HuH-7.5 (cell line): ENCODE results near the gene POMT1.
"Not testable (repeated sequence)": the region's sequence is repeated elsewhere in the genome, so short reads cannot be mapped to it uniquely, and the experiment has no call there.

Source experiments
- DNase-seq: peaks from one replicate; pipeline ENCODE4 v3.0.0; 2011; ENCODE audit warnings: low spot score

POMT1 gene

DNA sequence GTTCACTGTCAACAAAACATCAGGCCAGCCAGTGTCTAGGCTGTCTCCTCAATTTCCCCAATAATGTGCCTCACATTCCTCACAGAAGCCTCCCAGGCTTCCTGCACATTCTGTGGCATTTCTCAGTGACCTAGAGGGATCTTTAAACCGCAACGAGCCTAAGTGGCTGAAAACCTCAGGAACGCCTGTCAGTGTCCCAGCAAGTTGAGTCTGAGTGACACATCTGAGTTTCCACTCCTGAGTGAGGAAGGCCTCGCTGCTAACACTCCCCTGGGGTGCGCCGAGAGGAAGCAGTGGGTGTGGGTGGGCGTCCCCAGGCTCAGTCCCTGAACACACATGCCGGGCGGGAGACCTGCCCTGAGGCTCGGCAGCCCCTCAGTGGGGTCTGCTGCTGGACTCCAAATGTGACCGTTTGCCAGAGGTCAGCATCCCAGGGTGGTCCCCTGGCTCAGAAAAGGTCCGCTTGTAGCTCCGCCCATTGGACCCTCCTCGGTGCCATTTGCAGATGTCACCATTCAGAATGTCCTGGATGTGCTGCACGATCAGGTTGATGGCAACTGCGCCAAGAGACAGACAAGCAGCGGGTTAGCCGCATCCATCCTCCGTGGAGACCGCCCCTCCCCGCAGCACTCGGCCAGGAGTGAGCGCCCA is 22.1 kb downstream of the POMT1 start:
- no peak for DNase-seq

DNA sequence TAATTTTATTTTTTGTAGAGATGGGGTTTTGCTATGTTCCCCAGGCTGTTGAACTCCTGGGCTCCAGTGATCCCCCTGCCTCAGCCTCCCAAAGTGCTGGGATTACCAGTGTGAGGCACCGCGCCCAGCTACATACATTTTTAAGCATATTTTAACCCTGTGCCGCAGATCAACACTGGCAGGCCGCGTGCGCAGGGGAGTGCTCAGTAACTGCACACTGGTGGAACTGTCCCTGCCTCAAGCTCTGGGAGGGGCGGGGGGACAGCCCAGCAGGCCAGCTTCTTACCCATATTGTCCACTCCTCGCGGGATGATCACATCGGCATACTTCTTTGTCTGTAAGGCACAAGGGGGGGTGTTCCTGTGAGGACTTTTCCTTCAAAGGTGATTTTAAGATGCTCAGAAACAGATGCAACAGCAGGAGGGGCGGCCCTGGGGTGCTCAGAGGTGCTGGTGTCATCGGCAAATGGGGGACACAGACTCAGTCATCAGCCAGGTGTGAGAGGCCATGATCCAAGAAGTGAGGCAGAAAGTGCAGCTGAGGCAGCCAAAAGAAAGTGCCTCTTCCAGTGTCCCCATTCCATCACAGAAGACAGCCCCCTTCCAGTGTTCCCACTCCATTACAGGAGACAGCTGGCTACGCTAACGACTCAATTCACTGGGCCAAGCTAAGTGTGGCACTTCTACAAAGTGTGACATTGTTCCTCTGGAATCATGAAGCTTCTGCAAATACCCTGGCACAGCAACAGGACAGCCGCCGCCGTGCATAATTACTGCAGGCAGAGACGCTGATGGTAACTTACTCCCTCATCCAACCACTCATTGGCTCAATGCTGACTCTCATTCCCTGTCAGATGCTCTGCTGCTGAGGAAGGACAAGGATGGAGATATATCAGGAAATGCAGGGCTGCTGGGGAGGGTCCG is 23.2 kb downstream of the POMT1 start:
- DNase-seq, result no peak

DNA sequence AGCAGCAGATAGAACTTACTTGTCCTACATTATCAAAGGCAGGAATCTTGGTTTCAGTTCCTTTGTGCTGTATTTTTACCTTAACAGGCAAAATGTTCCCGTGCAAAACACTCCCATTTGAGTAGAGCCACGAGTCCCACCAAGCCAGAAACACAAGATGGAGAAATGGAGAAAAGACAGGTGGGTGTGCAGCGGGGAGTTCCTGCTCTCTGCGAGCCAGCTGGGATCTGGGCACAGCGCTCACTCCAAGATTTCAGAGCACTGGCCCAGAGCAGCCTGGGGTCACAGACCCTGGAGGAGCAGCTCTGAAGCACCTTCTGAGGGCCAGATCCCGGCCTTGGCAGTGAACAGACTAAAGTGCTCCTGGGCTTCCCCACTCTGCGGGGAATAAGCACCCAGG is 25.5 kb downstream of the POMT1 start:
- no peak for DNase-seq

DNA sequence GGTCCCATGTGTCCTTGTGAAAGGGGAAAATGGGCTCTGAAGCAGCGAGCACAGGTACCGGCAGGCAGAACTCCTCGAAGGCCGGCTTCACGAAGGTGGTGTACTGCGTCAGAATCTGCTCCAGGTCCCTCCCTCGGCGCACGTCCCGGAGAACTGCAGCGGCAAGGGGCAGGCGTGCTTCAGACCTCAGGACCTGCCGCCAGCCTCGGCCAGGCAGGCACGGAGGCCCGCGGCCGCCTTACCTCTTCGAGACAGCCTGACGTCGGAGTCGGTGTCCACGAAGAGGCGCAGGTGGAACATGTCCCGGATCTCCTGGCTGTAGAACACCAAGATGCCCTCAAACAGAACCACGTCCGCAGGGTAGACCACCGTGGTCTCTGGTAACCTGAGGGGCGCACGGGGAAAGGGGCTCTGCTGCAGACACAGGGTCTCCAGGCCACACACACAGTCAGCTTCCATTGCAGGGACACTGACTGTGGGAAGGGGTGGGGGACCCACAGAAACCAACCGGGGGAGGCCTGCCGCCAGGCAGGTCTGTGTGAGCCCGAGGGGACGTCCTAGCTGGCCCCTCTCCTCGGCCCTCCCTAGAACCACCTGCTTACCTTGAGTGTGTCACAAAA is 26.3 kb downstream of the POMT1 start:
- DNase-seq, result no peak

DNA sequence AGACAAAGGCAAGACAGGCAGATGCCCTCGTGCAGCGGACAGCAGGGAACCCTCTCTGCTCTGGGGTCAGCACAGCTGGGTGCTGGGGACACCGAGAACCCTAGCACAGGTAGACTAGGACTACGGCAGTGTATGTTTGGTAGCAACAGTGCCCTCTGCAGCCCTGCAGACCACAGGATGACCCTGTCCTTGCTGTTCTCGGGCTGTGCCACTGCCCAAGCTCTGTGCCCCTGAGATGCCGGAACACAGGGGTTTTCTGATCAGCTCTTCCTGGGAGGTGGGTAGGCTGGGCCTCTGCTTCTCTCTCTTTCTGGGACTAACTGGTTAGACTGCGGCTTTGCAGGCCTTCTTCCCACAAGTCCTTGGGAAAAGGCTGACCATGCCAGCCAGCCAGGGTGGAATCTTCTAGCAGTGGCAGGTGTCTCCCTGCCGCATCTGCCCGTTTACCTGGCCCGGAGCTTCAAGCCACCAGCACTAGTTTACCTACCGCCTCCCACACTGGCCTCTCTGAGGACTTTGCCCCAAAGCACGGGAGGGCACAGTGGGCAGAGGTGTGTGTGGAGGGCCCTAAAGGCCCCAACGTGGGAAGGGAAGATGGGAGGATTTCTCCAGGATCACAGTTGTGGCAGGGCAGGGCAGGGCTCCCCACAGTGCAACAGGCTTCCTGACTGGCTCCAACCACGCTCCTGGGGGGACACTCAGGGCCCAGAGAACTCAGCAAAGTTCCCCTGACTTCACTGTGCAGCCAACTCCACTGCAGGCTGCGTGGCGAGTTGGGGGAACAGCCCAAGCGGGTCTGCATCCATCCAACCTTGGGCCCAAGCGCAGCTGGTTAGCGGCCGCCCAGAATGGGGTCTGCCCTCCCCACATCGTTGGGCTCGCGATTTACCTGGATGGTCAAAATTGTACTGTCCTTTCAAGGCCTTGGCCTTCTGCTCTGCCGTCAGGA is 27.2 kb downstream of the POMT1 start:
- DNase-seq, result no peak

DNA sequence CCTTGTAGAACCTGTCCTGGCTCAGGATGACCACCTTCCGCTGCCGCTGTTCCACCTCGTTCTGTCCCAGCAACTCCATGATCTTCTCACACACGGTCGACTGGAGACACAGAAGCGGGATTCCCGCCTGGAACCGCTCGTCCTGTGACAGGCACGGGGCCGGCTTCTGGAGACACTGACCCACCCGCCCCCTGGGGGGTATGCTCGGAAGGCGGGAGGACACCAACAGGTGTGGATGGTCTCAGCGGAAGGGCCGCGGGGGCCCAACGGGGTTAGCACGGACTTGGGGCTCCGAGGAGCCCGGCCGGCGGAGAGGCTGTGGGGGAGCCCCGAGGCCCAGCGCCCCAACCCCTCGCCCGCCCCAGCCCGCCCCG is 27.8 kb downstream of the POMT1 start:
- DNase-seq, result peak; percentile 97

DNA sequence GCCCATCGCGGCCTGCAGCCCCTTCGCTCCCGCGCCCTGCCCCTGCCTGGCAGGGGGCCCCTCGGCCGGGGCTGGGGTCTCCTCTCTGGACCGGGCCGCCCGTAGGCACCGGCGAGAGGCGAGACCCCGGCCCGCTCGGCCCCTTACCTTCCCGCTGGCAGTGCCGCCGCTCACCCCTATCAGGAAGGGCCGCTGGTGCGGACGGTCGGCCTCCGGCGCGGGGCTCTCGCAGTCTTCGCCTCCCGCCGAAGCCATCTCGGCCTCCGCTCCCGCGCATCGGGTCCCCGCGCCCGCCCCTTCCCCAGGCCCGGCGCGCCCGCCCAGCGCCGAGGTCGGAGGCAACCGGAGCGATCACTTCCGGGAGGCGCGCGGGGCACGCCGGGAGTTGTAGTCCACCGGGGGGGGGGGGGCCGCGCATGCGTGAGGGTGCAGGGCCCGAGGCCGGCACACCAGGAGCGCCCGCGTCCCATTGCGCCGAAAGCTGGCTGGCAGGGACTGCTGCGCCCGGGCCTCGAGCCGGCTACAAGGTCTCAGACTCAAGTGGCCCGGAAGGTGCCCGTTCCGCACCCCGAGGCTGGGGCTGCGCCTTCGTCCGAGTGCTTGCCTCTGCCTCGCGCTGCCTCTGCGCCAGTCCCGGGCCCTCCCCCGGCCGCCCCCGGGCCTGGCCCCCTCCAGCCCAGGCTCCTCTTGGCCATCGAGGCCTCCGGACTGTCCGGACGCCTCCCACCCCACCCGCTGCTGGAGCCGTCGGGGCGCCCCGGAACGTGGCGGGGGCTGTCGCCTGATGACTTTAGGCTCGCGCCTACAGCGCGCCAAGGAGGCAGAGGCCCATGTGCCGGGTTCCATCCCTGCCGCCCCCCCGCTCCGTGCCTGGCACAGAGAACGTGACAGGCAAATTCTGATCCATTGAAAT is 28.5 kb downstream of the POMT1 start, which contains the start of gene UCK1:
UCK1 (minus strand) TSS at position 344 of the 913 bp plus-strand sequence; CDS start at position 255, 89 bp downstream.
- peak; percentile 97 for DNase-seq

DNA sequence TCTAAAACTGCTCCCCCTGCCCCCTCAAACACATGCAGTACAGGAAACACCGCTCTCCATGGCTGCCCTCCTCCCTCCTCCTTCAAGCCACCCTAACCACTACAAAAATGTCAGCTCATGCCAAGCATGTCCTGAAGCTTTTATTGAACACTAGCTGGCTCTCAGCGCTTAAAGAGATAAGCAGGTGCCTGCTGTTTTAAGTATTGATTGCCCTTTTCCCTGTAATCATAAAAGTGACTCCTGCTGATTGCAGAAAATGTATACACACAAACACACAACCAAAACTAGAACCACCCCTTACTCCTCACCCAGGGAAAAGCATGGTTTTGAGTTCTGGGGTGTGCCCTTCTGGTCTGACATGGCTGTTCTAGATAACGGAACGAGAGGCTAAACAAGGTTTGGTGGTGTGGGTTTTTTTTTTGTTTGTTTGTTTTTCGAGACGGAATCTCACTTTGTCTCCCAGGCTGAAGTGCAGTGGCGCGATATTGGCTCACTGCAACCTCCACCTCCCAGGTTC is 32.1 kb downstream of the POMT1 start:
- no peak for DNase-seq

DNA sequence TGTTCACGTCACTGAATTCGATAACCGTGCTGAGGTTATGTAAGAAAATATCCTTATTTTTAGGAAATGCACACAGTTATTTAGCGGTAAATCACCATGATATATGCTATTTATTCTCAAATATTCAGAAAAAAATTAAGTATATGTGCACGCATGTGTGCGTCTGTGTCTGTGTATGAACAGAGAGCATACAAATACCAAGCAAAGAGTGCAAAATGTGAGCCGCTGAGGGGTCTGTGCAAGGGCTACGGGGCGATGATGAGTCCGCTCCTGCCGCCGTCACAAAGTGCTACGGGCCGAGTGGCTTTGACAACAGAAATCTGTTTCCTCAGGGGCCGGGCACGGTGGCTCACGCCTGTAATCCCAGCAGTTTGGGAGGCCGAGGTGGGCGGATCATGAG is 35.2 kb downstream of the POMT1 start:
- no peak for DNase-seq

DNA sequence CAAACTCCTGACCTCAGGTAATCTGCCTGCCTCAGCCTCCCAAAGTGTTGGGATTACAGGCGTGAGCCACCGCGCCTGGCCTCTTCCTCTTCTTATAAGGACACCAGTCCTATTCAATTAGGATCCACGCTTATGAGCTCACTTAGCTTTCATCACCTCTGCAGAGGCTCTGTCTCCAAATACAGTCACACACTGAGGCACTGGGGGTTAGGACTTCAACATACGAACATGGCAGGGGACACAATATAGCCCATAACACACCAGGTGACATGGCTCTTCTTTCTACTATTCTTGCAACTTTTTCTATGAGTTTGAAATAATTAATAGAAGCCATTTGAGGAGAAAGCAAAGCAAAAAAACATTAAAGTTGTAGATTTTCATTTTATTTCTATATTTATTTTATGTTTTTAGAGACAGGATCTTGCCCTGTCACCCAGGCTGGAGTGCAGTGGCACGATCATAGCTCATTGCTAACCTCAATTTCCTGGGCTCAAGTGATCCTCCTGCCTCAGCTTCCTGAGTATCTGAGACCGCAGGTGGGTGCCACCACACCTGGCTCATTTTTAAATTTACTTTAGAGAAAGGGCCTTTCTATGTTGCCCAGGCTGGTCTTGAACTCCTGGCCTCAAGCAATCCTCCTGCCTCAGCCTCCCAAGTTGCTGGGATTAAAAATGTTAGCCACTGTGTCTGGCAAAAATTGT is 36.7 kb downstream of the POMT1 start:
- no peak for DNase-seq

DNA sequence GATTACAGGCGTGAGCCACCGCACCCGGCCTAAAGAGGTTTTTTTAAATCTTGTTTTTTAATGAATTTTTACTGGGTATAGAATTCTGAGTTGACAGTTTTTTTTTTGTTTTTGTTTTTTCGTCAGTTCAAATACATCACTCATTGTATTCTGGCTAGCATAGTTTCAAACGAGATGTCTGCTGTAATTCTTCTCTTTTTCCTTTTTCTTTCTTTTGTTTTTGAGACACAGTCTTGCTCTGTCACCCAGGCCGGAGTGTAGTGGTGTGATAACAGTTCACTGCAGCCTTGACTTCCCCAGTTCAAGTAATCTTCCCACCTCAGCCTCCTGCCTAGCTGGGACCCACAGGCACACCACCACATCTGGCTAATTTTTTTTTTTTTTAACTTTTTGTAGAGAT is 40.4 kb downstream of the POMT1 start:
- no peak for DNase-seq

DNA sequence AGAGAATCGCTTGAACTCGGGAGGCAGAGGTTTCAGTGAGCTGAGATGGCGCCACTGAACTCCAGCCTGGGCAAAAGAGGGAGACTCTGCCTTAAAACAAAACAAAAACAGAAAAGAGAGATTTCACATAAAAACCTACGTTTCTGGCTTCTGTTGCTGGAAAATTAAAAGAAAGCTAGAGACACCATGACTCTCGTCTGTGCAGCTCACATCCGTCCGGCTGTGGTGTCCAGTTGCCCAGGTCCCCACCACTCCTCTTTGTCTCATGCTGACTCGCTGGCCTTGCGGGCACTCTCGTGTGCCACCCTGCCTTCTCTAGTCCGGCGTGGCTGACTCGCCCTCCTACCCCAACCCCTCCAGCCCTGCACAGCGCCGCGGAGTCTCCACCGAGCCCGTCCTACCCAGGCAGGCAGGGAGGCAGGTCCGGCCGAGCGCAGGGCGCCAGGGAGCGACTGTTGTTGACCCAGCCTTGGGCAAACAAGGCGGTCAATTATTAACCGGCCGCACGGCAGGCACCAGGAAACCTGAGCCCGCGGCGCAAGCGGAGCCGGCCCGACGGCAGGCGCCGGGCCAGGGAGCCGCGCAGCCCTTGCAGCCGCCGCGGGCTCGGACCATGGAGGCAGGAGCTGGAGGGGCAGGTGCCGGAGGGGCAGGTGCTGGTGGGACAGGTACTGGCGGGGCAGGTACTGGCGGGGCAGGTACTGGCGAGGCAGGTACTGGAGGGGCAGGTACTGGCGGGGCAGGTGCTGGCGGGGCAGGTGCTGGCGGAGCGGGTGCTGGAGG is 42.5 kb downstream of the POMT1 start, which contains the start of gene PRRT1B:
PRRT1B (plus strand) TSS at position 521 of the 783 bp plus-strand sequence; CDS start at position 614, 93 bp downstream.
- peak; percentile 96 for DNase-seq

DNA sequence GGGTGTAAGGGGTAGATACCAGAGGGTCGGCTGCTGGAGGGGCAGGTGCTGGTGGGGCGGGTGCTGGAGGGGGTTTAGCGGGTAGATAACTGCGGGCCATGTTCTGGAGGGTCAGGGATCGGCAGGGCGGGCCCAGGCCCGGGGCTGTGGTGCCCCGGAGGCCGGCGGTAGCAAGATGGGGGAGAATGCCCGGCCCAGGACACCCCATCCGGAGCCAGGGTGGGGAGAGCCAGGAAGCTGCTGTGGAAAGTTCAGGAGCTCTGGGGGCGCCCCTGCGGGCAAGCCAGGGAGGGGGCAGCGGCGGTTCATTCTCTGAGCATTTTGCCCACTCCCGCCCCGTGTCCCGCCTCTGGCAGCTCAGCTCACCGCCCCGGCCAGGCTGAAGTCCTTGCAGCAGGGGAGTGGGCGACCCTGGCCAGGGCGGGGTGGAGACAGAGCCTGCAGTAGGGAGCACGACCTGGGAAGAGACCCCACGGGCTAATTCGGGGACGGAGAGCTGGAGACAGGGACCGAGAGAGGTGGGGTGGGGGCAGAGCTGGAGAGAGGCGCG is 43.1 kb downstream of the POMT1 start:
- DNase-seq, result peak; percentile 66

DNA sequence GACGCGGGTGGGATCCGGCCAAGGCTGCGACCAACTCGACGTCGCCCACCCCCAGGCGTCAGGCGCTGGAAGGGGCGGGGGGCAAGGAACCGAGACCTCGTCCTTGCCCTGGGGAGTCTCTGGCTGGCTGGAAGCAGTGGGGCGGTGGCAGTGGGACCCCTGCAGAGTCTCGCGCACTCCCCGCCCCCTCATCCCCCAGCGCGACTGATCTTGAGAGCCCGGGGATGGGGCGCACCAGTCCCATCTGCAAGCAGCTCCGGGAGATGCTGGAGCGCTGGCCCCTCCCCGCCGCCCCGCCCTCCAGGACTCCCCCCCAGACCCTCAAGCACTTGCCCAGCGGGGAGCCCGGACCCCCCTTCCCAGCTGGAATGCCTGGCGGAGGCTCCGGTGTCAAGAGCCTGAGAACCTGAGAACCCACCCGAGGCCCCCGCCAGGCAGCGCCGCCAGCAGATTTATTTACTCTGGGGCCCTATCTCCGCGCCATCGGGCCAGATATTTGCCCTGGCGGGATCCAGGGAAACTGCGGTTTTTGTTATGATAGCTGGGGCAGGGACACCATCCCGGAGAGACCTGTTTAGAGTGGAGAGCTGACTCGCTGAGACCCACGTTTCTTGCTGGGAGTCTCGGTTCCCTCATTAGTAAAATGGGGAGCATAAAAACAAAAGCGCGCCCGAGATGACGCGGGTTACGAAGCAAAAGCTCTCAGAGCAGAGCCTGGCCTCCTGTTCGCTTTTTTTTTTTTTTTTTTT is 43.8 kb downstream of the POMT1 start:
- peak; percentile 91 for DNase-seq

DNA sequence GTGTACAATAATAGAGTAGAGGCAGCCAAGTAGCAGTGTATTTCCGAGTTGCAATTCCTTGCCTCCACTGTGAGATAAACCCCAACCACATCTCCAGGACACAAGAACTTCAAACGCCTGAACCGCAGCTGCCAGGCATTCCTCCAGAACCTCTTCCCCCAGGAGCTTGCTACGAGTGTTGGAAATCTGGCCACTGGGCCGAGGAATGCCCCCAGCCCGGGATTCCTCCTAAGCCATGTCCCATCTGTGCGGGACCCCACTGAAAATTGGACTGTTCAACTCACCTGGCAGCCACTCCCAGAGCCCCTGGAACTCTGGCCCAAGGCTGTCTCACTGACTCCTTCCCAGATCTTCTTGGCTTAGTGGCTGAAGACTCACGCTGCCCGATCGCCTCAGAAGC is 46.5 kb downstream of the POMT1 start:
- DNase-seq, result not testable (repeated sequence)

DNA sequence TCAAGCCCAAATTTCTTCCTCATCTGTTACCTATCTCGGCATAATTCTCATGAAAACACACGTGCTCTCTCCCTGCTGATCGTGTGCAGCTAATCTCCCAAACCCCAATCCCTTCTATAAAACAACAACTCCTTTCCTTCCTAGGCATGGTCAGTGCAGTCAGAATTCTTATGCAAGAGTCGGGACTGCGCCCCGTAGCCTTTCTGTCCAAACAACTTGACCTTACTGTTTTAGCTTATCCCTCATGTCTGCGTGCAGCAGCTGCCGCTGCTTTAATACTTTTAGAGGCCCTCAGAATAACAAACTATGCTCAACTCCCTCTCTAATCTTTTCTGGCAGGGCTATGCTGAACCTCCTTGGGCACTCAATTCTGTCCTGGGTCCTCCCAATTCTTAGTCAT is 47.7 kb downstream of the POMT1 start:
- DNase-seq, result not testable (repeated sequence)

DNA sequence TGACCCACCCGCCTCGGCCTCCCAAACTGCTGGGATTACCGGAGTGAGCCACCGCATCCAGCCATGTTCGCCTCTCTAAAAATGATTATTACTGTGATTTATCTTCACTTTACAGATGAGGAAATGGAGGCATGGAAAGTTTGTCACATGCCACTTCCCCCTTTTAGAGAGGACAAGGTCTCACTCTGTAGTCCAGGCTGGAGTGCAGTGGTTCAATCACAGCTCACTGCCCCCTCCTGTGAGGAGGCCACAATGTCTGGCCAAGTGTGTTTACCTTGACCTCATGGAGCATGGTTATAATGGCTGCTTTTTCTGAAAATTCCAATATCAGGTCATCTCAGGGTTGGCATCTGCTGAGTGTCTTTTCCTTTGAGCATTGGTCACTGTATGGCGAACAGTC is 49.3 kb downstream of the POMT1 start:
- no peak for DNase-seq
